SK-N-DZ (cell line): ENCODE measurements around the gene CSDE1.

Experiments used
- DNase-seq: peaks from one replicate; pipeline ENCODE4 v3.0.0-alpha.2; 2015; ENCODE audit warnings: low spot score
- small RNA-seq, 2 experiments: library from RNA; depleted of rRNA; stranded (forward); fragments of <200 nt; gene quantifications; one replicate each; pipeline ENCODE3, GENCODE V24; 2014

The CSDE1 gene

DNA sequence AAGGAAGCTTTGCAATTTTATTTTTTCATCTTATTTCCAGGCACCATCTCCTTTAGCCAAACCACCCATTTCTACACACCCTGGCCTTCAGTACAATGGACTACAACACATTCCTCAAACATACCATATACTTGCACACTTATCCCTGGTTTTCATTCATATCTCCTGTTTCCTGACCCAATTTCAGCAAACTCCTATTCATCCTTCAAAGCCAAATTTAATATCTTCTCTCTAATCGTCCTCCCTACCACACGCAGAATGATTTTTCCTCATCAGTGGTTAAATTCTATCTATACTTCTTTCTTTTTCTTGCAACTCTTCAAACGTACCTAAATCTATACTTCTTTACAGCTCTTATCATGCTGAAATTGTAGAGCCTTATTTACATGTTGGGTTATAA lies 90.8 kb downstream of the CSDE1 start:
- no peak for DNase-seq

Small RNA genes lying within 50 kb of the gene (small RNA-seq; reads per million reads assigned to genes)
- gene RN7SL432P (0 to 0.09 reads per million in 2 experiments), gene RNY1P13 (0.03 to 1.6 reads per million in 2 experiments)
